Hepatocyte (in vitro differentiated cells): Measurements from ENCODE around the gene PPA1. TPM values are rescaled to one million over a fixed set of nuclear protein-coding genes. Genes with fewer than 3 reads are reported as not detected.
"Not testable (repeated sequence)": the region's sequence is repeated elsewhere in the genome, so short reads cannot be mapped to it uniquely, and the experiment has no call there.

Source experiments
- DNase-seq: peaks from one replicate; pipeline ENCODE4 v3.0.0-alpha.2; 2016; ENCODE audit warnings: low spot score
- H2AFZ ChIP-seq: fragments of 200-600 bp; sonication (generic); 2 replicates; pipeline ENCODE4 v1.6.0; 2016; ENCODE audit warnings: antibody characterized with exemption, mild to moderate bottlenecking
- H3K27ac ChIP-seq: fragments of 200-600 bp; sonication (generic); 2 replicates; pipeline ENCODE4 v1.5.1; 2016; ENCODE audit warnings: mild to moderate bottlenecking
- H3K27me3 ChIP-seq: fragments of 200-600 bp; sonication (generic); 2 replicates; pipeline ENCODE4 v1.6.1; 2016
- H3K36me3 ChIP-seq: fragments of 200-600 bp; sonication (generic); replicated peaks from 2 replicates; pipeline ENCODE4 v1.5.1; 2016; ENCODE audit warnings: low read depth; ENCODE audit not compliant: insufficient read depth
- H3K4me1 ChIP-seq: fragments of 200-600 bp; sonication (generic); 2 replicates; pipeline ENCODE4 v1.5.1; 2016; ENCODE audit warnings: mild to moderate bottlenecking, moderate library complexity; ENCODE audit not compliant: insufficient read depth
- H3K4me2 ChIP-seq: fragments of 200-600 bp; sonication (generic); 2 replicates; pipeline ENCODE4 v1.6.0; 2016
- H3K4me3 ChIP-seq: fragments of 200-600 bp; sonication (generic); 2 replicates; pipeline ENCODE4 v1.5.1; 2016; ENCODE audit warnings: mild to moderate bottlenecking
- H3K79me2 ChIP-seq: fragments of 200-600 bp; sonication (generic); 2 replicates; pipeline ENCODE4 v1.6.0; 2017; ENCODE audit warnings: mild to moderate bottlenecking
- H3K9me2 ChIP-seq: fragments of 200-600 bp; sonication (generic); replicated peaks from 2 replicates; pipeline ENCODE4 v1.6.0; 2017; ENCODE audit warnings: mild to moderate bottlenecking; ENCODE audit not compliant: insufficient read depth
- H3K9me3 ChIP-seq: fragments of 200-600 bp; sonication (generic); 2 replicates; pipeline ENCODE4 v1.5.1; 2016; ENCODE audit warnings: low read depth, mild to moderate bottlenecking
- H4K20me1 ChIP-seq: fragments of 200-600 bp; sonication (generic); 2 replicates; pipeline ENCODE4 v1.6.0; 2016; ENCODE audit warnings: mild to moderate bottlenecking; ENCODE audit not compliant: insufficient read depth, poor library complexity, severe bottlenecking
- CTCF ChIP-seq: fragments of 200-600 bp; sonication (generic); IDR thresholded peaks from 2 replicates; pipeline ENCODE4 v1.5.1; 2016; ENCODE audit warnings: antibody characterized with exemption, mild to moderate bottlenecking; ENCODE audit not compliant: poor library complexity
- EZH2 ChIP-seq: fragments of 200-600 bp; sonication (generic); IDR thresholded peaks from 2 replicates; pipeline ENCODE4 v1.6.1; 2016; ENCODE audit warnings: antibody characterized with exemption, mild to moderate bottlenecking, borderline replicate concordance
- EZH2phosphoT487 ChIP-seq: fragments of 200-600 bp; sonication (generic); IDR thresholded peaks from one replicate; pipeline ENCODE4 v1.6.1; 2018; ENCODE audit warnings: antibody characterized with exemption, mild to moderate bottlenecking, low read depth, moderate library complexity; ENCODE audit not compliant: unreplicated experiment, severe bottlenecking
- WGBS: methylation state at CpG from one replicate; pipeline ENCODE4 v1.1.6; 2016; ENCODE audit warnings: low lambda C conversion rate; ENCODE audit errors: missing lambda C conversion rate; 5-methylcytosine and 5-hydroxymethylcytosine counted together
- polyA plus RNA-seq: library from polyadenylated mRNA; unstranded; fragments of >200 nt; fragmentation: Nextera tagmentation; extraction: Ambion mirVana; gene quantifications from 2 replicates; pipeline ENCODE4 v1.2.1, GENCODE V29; 2016
- total RNA-seq: library from RNA; depleted of rRNA; stranded (reverse); fragments of >200 nt; gene quantifications from 2 replicates; pipeline ENCODE4 v1.2.3, GENCODE V29; 2014

The PPA1 gene
- total and polyA plus RNA-seq, 2 experiments from 2014 or later: 131 to 156 TPM

- Histone ChIP-seq H4K20me1 (no peaks in the 10 kb centered on the region), H2AFZ (no peak overlapping the region), H3K9me2 (no peaks in the 10 kb centered on the region), H3K4me2 (no peak overlapping the region), H3K4me1 (no peaks in the 10 kb centered on the region), H3K27ac (no peak overlapping the region), H3K36me3 (no peaks in the 10 kb centered on the region), H3K27me3 (no peaks in the 10 kb centered on the region), H3K9me3 (no peaks in the 10 kb centered on the region), H3K79me2 (no peaks in the 10 kb centered on the region), H3K4me3 (no peak overlapping the region)
- no peak for DNase-seq
- WGBS: 96% methylated on average over 11 of the region's 11 CpGs
- TF ChIP-seq EZH2phosphoT487 (no peak), CTCF (no peak)
Observed at GRCh38 chr10:70250961-70251680, 17.9 kb upstream of the PPA1 start.

GRCh38 chr10:70247360-70247759 lies 14.1 kb upstream of the PPA1 start:
- Histone ChIP-seq H3K4me3 (no peak overlapping the region), H3K4me2 (no peak overlapping the region), H2AFZ (no peak overlapping the region), H3K27ac (no peak overlapping the region), H3K4me1 (no peaks in the 10 kb centered on the region), H3K36me3 (no peaks in the 10 kb centered on the region), H3K27me3 (no peaks in the 10 kb centered on the region), H3K79me2 (no peaks in the 10 kb centered on the region), H3K9me3 (no peaks in the 10 kb centered on the region), H3K9me2 (no peaks in the 10 kb centered on the region), H4K20me1 (no peaks in the 10 kb centered on the region)
- DNase-seq: no peak
- TF ChIP-seq EZH2 (no peak), EZH2phosphoT487 (no peak), CTCF (no peak)
- WGBS: 77% methylated on average over 6 of the region's 6 CpGs

GRCh38 chr10:70241081-70241480 lies 7.9 kb upstream of the PPA1 start:
- Histone ChIP-seq H3K36me3 (no peaks in the 10 kb centered on the region), H3K4me1 (no peaks in the 10 kb centered on the region), H3K4me2 (no peak overlapping the region), H3K27me3 (no peaks in the 10 kb centered on the region), H3K4me3 (no peak overlapping the region), H3K9me2 (no peaks in the 10 kb centered on the region), H2AFZ (no peak overlapping the region), H3K9me3 (no peaks in the 10 kb centered on the region), H3K27ac (no peak overlapping the region), H3K79me2 (no peaks in the 10 kb centered on the region), H4K20me1 (no peaks in the 10 kb centered on the region)
- WGBS: 95% methylated on average over 3 of the region's 3 CpGs
- no peak for DNase-seq
- TF ChIP-seq EZH2phosphoT487: no peak
- no peak for TF ChIP-seq EZH2
- no peak for TF ChIP-seq CTCF

- WGBS: 95% methylated on average over 13 of the region's 21 CpGs
- not testable (repeated sequence) for H2AFZ ChIP-seq, H3K4me1 ChIP-seq, H3K79me2 ChIP-seq, H3K9me2 ChIP-seq, DNase-seq, H3K4me2 ChIP-seq, H3K9me3 ChIP-seq, H3K4me3 ChIP-seq, H3K36me3 ChIP-seq, H3K27me3 ChIP-seq, H3K27ac ChIP-seq, H4K20me1 ChIP-seq
Observed at GRCh38 chr10:70239986-70240385, 6.8 kb upstream of the PPA1 start.

GRCh38 chr10:70239077-70239976 lies 6.1 kb upstream of the PPA1 start:
- not testable (repeated sequence) for H3K9me2 ChIP-seq, H3K27me3 ChIP-seq, H4K20me1 ChIP-seq, H3K27ac ChIP-seq, H3K4me3 ChIP-seq, H3K79me2 ChIP-seq, H3K4me2 ChIP-seq, H3K9me3 ChIP-seq, H3K36me3 ChIP-seq, H3K4me1 ChIP-seq, DNase-seq, H2AFZ ChIP-seq
- WGBS: 97% methylated on average over 34 of the region's 55 CpGs
